LHCN-M2 (cell line): ENCODE measurements around the gene ATXN1. TPM values are rescaled to one million over a fixed set of nuclear protein-coding genes. Genes with fewer than 3 reads are reported as not detected.

Experiments
- DNase-seq: peaks from one replicate; pipeline ENCODE4 v3.0.0-alpha.2; 2012; ENCODE audit warnings: low read depth
- total RNA-seq: library from RNA; depleted of rRNA; stranded (reverse); fragments of >200 nt; gene quantifications from 2 replicates; pipeline ENCODE4 v1.2.3, GENCODE V29; 2014

ATXN1 gene
- total RNA-seq, 1 experiment from 2014 or later = 9.9 TPM

DNA sequence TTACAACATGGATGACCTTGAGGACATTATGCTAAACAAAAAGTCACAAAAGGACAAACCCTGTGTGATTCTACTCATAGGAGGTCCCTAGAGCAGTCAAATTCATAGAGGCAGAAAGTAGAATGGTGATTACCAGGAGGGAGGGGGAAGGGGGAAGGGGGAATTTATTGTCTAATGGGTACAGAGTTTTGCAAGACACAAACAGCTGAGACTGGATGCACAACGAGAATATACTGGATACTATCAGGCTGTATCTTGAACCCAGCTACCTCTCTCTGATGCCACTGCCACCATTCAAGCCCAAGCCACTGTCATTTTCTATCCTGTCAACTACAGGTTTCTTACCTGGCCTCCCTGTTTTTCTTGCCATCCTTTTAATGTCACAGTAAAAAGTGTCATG lies 252.3 kb downstream of the ATXN1 start:
- DNase-seq = no peak

DNA sequence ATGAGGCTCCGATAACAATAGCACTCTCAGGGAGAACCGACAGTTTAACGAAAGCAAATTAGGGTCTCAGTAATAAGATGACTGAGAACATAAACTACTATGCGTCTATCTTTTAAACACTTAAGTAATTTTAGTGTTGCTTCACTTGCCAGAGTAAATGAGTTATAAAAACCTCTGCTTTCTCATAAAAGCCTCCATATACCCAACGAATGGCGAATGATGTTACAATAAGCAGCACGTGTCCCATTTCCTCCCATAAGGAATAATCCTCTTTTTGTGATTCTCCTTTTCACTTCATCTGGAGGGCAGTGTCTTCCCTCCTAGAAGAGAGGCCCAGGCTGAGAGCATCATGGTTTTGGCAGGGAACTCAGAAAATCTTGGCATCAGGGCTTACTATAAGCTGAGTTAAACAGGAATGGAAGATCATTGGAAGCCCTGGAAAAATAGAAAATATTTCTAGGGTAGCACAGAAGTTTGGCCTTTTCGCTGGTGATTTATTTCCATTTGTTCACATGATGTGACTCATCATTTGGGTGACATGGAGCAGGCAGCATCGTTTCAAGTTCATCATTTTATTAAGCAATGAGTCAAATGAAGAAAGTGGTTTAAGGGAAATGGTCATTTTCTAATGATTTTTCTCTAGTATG lies 255.4 kb downstream of the ATXN1 start:
- peak; percentile 56 for DNase-seq

DNA sequence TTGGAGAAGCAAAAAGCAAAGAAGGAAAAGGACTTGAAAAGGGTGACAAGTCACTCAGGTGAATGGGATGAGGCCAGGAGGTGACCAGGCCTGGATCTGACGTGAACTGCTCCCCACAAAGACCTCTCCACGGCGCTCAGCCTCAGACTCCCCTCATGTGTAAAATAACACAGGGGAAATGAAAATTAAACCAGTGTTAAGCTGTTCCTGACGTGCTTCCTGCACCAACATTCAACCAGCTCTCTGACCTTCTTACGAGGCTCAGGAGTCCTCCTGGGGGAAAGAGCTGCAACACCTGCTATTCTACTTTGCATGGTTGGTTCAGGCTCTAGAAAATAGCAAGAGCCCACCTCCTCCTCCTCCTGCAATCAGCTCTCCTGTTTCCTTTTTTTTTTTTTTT lies 256.7 kb downstream of the ATXN1 start:
- no peak for DNase-seq

DNA sequence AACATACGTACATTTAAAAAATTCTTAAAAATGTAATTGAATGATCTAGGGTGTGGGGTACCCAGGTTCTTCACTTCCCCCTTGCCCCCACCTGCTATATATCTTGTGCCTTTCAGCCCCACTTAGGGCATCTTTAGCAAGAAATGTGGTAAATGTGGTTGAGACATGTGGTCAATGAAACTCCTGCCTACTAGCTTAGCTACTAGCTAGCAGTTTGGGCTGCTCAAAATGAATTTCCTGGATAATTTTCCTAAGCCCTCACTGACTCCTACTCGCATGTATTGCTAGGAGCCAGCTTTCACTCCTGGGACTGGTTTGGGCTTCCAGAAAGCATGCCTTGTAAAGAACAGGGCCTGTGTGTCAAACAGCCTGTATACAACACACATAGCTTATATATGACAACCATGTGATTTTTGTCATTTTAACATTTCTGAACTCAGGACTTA lies 257.3 kb downstream of the ATXN1 start:
- peak; percentile 27 for DNase-seq

DNA sequence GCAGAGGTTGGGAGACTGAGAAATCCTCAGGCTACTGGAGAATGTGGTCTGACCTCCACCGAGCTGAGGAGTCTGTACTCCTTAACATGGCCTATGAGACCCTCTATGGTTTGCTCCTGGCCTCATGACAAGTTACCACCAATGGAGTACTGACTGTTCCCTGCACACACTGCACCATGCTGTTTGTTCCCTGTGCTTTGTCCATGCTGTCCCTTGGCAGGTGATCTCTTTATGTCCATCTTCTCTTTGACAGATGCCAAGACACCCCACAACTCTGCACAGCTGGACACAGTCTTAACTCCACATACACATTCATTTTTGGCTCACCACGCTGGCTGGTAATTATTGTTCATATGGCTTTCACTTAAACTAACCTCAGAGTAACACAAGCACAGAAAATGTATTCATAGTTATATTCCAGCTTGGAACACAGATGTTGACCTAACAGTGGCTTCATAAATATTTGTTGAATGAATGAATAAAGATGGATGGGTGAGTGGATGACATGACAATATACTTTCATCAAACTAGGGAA lies 258.0 kb downstream of the ATXN1 start:
- DNase-seq = no peak

DNA sequence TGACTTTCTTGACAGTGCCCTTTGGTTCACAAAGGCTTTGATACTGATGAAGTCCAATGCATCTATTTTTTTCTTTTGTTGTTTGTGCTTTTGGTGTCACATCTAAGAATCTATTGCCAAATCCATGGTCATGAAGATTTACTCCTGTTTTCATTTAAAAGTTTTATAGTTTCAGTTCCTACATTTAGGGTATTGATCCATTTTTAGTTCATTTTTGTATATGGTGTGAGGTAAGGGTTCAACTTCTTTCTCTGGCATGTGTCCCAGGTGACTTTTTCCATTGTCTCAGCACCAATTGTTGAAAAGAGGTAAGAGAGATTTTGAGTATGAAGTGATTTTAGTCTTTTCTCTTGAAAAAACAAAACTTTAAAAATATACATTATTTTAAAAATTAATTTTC lies 262.3 kb downstream of the ATXN1 start:
- no peak for DNase-seq

DNA sequence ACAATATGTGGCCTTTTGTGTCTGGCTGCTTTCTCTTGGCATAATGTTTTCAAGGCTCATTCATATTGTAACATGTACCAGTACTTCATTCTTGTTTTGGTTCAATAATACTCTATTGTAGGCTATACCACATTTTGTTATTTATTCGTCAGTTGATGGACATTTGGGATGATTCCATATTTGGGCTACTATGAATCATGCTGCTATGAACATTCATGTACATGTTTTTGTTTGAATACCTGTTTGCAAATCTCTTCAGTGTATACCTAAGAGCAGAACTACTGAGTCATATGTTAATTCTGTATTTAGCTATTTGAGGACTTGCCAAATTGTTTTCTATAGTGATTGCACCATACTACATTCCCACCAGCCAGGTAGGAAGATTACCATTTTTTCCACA lies 263.0 kb downstream of the ATXN1 start:
- no peak for DNase-seq

DNA sequence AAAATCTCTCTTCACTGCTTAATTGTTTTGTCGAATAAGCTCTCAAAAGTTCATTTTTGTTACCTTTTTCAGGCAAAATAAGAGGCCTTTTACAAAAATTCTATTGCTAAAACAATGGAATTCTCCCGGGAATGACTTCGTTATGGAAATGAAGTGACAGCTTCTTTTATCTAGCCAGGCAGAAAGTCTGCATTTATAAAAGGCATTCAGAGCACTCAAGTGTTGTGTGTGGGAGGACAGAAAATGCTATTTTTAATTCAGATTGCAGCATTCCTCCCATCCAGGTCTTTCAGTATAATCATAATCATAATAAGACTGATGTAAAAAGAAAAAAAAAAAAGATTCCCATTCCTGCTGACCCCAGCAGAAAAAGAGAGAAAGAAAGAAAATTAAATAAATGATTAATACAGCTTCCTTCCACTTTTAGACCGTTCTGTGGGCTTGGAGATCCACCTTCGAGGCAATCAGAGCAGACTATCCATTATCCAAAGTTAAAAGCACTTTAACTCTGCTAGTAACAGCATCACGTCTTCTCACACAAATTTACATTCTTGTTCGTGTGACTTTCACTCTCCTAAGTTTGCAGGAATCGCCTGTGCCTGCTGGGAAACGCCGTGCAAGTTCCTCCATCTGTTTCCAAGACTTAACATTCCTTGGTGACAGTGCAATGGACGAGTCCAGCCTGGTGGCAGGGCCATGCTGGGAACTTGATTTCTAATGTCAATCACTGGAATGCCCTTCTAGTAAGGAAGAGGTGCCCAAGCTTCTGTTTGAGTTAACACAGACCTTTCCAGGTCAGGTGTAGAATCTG lies 264.1 kb downstream of the ATXN1 start:
- DNase-seq = no peak

DNA sequence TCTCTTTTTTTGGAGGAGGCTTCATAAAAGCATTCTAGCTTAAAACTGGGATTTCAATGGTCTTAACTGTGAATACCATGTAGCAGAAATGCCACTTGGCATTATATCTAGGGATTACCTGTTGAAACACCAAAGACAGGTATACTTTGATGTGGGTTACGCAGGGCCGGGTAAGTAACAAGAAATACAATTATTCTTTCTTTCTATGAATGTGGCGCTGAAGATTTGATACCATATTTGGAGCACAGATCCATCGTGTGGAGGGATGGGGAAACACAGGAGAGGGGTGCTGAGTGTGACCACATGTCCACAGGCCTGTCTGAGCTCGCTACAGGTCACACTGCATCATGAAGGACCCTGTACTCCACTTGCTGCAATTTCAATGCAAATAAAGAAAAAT lies 265.1 kb downstream of the ATXN1 start:
- DNase-seq = no peak

DNA sequence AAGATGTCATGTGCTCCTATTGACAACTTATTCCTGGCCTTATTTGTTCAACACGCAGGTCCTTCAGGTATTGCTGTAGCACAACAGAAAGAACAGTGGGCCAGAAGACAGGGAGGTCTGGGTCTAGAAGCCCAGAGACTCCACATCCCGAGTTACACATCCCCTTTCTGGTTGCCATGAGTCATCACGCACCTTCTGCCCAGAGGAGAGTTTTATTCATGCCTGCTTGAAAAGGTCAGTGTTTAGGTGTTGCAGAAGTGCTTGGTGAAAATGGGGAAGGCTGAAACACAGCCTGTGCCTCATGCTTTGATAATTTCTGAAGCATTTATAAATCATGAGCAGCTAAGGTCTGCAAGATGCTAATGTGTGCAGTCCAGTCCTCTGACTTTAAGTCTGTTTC lies 266.5 kb downstream of the ATXN1 start:
- DNase-seq = no peak

DNA sequence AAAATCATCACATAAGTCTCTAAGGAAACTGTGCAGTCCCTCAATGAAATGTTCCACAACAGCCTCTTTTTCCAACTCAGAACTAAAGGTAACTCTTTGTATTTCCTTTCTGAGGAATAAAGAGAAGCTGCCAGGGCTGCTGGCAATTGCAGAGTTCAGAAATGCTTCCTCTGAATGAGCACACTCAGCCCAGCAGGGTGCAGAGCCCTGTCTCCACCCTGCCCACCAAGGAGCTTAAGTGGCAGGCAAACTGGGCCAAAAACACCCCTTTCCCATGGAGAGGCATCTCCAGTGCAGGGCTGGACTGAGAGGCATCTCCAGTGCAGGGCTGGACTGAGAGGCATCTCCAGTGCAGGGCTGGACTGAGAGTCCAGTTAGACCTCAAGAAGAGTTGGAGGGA lies 267.5 kb downstream of the ATXN1 start:
- DNase-seq = no peak

DNA sequence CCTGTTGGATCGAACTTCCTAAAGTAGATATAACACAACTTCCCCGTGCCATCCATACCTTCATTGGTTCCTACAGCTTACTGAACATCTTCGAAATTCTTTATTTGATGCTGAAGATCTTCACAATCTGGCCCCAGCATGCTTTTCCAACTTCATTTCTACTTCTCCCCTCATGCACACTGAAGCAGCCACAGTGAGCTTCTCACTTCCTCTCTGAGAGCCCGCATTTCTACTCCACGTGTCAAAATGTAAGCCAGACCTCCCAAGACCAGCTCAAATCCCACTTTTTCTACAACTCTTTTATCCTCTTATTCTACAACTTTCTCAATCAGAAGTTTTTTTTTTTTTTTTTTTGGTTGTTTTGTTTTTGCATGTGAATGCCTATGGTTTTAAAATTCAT lies 268.1 kb downstream of the ATXN1 start:
- DNase-seq = no peak

DNA sequence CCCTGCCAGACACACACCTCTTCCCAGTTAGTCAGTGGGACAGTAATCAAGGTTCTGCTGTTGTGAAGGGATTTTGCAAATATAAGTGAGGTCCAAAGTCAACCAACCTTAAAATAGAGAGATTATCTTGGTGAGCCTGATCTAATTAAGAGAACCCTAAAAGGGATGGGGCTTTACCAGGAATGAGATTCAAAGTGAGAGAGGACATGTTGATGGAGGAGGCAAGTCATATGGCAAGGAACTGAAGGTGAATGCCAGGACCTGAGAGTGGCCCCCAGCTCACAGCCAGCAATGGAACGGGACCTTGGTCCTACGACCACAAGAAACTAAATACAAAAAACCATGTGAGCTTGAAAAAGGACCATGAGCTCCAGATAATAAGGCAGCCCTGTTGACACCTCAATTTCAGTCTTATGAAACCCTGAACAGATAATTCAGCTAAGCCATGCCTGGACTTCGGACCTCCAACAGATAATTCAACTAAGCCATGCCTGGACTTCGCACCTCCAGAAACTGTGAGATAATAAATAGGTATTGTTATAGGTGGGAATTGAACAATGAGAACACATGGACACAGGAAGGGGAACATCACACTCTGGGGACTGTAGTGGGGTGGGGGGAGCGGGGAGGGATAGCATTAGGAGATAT lies 269.5 kb downstream of the ATXN1 start:
- no peak for DNase-seq

DNA sequence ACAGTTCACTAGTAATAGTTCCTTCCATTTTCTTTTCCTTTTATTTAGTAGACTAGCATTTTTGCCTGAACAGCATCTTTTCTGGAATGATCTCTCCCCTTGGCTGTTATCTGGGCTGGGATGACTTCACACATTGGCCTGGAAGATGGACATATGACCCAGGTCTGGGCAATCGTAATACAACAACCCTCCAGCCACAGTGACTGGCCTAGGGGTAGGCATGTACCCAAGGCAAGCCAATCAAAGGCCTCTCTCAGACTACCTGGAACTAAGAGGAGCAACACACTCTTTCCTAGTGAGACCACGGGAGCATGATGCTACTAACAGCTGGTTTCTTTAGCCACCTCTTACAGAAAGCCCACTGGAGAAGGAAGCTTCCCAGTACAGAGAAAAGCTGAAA lies 270.6 kb downstream of the ATXN1 start:
- DNase-seq = no peak

DNA sequence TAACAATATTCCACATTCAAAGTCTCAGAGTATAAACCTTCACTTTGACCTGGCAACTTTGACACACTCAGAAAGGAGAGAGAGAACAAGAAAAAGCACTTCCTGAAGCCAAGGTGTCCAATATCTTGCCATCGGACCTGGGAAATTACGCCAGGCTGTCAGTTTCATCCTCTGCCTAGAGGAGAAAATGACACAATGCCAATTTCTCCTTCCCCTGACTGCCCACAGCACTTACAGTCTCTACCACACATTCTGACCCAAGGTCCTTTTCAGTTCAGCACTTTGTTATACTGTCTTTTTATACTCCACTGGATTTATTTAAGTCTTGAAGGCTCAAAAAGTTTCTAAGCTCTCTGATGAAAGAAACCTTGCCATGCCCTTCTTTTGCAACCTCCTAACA lies 272.4 kb downstream of the ATXN1 start:
- DNase-seq = no peak

DNA sequence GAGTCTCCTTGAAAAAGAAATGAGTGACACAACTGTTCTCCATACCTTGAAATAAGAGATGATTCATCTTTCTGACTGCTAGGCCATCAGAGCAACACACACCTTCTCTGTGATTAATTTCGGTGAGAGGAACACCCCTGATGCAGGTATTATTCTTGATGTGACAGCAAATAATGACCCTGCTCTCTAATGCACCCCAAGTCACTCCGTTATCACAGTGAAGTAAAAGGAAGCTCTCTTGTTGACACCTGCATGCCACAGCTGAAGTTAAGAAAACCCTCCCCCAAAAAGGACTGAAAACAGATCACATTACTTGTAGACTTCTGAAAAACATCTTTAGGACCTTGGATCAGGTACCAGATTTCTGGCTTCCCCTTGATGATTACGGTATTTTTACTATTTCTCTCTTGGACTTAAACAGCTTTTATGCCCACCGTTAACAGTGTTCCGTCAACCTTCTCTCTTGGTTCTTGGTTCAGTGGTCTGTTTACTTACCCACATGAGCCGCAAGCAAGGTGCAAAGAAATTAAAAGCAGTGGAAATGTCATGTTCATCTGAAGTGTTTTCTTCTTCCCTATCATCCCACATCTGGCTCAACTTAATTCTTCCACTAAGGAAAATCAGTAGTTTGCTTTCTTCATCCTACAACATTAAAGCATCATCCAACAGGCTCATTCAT lies 273.1 kb downstream of the ATXN1 start:
- DNase-seq = no peak

DNA sequence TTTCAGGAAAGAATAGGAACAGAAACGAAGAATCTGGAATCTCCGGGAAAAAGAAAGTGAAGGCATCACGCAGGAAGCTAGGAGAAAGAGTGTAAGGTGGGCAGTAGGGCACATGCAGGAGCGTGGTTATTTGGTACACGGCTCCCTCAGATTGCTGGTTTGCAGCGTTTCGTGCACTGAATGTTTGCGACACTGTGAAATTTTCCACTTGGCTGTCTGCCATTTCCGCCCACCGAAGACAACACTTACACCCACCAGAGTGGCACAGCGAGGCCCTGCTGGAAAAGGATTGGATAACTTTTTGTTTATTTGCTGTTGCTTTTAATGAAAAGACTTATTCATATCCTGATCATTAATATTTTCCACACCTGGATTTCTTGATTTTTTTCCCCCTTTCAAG lies 274.6 kb downstream of the ATXN1 start:
- DNase-seq = no peak

DNA sequence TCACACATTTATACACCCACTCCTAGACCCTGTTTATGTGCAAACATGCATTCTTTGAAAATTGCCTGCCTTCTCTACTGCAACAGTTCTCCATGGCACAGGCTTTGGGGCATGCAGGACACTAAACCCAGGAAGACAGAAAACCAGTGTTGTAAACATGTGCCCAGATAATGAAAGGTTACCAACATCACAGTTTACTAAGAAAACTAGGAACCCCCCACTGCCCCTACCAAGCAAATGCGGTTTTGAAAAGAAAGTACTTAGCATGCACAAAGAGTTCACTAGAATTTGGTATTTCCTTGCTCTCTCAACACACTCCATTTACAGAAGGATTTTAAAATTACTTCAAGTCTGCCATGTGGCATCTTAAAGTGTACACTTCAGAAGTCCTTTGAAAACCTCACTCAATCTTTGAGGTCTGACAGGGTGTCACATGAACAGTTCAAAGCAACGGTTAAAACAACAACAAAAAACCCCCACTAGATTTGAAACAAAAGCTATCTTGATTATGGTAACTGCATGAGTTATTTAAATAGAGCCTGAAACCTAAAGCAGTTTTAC lies 277.9 kb downstream of the ATXN1 start:
- DNase-seq = no peak

DNA sequence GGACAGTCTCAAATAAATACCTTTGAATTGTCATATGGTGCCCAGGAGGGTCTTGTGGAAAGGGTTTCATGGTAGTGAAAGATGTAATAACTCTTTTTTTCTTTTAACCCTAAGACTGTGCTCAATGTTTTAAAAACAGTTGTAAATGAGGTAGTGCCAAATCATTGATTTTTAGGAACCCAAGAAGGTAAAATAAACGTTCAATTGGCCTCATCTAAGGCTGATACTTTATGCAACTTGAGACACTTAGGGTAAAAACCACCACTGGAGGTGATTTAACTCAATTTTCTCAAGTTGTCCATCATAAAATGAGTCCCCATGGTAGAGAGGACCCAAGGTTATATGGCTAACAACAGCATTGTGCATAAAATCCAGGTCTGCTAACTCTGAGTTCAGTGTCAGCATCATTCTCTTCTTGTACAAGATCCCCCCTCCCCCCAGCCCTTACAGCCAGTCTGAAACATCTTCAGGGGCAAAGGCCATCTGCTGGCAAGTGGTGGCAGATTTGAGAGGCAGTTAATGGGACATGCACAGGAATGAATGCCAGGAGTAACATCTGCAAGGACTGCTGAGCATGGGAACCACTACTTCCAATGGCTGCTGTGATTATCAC lies 278.5 kb downstream of the ATXN1 start:
- DNase-seq = no peak

DNA sequence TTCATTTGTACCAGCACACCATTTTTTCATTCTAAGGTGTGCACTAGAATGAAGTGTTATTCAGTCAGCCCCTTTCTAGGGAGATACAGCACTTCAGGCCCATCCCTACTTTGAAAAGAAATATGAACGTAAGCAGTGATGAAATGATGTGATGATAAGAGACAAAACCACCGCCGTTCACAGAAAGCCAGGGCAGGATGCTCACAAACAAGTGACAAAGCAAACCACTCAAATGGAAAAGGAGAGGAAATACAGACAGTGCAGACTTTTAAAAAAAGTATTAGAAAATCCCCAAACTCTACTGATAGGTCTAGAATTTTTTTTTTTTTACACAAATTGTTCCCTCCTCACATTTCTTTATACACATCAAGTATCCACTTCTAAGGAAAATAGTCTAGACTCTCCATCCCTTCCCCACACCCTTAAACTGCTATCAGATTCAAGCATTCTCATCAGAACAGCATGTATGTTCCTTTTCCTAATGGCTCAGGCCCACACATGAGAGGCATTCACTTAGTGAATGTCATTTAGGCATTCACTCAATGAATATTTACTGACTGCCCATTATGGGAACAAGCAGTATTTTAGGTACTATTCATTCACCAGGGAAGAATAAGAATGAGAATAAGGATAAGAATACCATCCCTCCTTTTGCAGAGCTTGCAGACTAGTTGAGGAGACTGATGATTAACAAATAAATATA lies 279.4 kb downstream of the ATXN1 start:
- no peak for DNase-seq
